ENCODE results near the gene PYCARD. TPM values are rescaled to one million over a fixed set of nuclear protein-coding genes. Genes with fewer than 3 reads are reported as not detected.

The PYCARD gene
- total and polyA plus RNA-seq, 9 of the 15 experiments (the other 6 are each of a cell fraction or from before 2014, with no cell fraction given), result 1.3 to 28.4 (median 6.0) TPM

DNA sequence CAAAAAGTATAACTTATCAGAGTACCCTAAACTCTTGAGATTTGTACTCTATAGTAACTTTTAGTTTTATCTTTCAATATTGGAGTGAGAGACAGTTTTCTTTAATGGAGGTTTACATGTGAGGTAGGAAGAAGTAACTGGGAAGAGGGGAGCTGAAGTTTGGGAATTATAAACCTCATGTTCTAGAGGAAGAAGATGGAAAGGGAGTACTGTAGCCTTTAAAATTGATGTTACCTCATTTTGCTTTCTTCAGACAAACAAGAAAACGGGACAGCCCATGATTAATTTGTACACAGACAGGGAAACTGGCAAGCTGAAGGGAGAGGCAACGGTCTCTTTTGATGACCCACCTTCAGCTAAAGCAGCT lies 13.2 kb downstream of the PYCARD start (continued):
- TF ChIP-seq, protein P1, sequence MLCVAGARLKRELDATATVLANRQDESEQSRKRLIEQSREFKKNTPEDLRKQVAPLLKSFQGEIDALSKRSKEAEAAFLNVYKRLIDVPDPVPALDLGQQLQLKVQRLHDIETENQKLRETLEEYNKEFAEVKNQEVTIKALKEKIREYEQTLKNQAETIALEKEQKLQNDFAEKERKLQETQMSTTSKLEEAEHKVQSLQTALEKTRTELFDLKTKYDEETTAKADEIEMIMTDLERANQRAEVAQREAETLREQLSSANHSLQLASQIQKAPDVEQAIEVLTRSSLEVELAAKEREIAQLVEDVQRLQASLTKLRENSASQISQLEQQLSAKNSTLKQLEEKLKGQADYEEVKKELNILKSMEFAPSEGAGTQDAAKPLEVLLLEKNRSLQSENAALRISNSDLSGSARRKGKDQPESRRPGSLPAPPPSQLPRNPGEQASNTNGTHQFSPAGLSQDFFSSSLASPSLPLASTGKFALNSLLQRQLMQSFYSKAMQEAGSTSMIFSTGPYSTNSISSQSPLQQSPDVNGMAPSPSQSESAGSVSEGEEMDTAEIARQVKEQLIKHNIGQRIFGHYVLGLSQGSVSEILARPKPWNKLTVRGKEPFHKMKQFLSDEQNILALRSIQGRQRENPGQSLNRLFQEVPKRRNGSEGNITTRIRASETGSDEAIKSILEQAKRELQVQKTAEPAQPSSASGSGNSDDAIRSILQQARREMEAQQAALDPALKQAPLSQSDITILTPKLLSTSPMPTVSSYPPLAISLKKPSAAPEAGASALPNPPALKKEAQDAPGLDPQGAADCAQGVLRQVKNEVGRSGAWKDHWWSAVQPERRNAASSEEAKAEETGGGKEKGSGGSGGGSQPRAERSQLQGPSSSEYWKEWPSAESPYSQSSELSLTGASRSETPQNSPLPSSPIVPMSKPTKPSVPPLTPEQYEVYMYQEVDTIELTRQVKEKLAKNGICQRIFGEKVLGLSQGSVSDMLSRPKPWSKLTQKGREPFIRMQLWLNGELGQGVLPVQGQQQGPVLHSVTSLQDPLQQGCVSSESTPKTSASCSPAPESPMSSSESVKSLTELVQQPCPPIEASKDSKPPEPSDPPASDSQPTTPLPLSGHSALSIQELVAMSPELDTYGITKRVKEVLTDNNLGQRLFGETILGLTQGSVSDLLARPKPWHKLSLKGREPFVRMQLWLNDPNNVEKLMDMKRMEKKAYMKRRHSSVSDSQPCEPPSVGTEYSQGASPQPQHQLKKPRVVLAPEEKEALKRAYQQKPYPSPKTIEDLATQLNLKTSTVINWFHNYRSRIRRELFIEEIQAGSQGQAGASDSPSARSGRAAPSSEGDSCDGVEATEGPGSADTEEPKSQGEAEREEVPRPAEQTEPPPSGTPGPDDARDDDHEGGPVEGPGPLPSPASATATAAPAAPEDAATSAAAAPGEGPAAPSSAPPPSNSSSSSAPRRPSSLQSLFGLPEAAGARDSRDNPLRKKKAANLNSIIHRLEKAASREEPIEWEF (CRISPR knock-in tag; IDR thresholded peaks at IDR 0.05), result no peak
- no peak for TF ChIP-seq SRSF3 (IDR thresholded peaks at IDR 0.05; ENCODE audit: insufficient read depth, low read length)
- 0 out of 2 replicates have a peak, but pooled peaks have one; percentile 30 for TF ChIP-seq SMAD3 (CRISPR knock-in tag; conservative IDR thresholded peaks at IDR 0.05)
- TF ChIP-seq SIX5 (IDR thresholded peaks at IDR 0.05; ENCODE audit: borderline replicate concordance in 1 of 2, insufficient read depth in 1 of 2, low read depth in 1 of 2, low read length in 2 of 2), result no peak
- TF ChIP-seq KLF13 (tag; IDR thresholded peaks at IDR 0.05; ENCODE audit: borderline replicate concordance, low read depth), result no peak
- no peak for TF ChIP-seq ZNF551 (CRISPR knock-in tag; IDR thresholded peaks at IDR 0.05)
- TF ChIP-seq, protein P2, sequence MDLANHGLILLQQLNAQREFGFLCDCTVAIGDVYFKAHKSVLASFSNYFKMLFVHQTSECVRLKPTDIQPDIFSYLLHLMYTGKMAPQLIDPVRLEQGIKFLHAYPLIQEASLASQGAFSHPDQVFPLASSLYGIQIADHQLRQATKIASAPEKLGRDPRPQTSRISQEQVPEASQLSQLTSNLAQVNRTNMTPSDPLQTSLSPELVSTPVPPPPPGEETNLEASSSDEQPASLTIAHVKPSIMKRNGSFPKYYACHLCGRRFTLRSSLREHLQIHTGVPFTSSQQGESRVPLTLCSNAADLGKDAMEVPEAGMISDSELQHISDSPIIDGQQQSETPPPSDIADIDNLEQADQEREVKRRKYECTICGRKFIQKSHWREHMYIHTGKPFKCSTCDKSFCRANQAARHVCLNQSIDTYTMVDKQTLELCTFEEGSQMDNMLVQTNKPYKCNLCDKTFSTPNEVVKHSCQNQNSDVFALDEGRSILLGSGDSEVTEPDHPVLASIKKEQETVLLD (IDR thresholded peaks at IDR 0.05), result no peak

Measured in K562 (cell line).